GM21737 (cell line): Measurements from ENCODE around the gene PLEKHA1.

Experiments
- ATAC-seq: cut with Tn5 transposase; IDR thresholded peaks from one replicate; pipeline ENCODE4 v1.9.1; 2021; ENCODE audit warnings: mild to moderate bottlenecking, moderate library complexity; ENCODE audit not compliant: unreplicated experiment

Gene PLEKHA1

GRCh38 chr10:122475591-122476332 lies 101.3 kb downstream of the PLEKHA1 start:
- no peak for ATAC-seq

GRCh38 chr10:122476333-122476695 lies 101.8 kb downstream of the PLEKHA1 start:
- no peak for ATAC-seq

- ATAC-seq, result no peak
Measured at GRCh38 chr10:122477436-122477835, 102.9 kb downstream of the PLEKHA1 start.

- ATAC-seq, result no peak
Measured at GRCh38 chr10:122478971-122479370, 104.5 kb downstream of the PLEKHA1 start.

GRCh38 chr10:122480146-122480833 lies 105.8 kb downstream of the PLEKHA1 start:
- ATAC-seq, result no peak

DNA sequence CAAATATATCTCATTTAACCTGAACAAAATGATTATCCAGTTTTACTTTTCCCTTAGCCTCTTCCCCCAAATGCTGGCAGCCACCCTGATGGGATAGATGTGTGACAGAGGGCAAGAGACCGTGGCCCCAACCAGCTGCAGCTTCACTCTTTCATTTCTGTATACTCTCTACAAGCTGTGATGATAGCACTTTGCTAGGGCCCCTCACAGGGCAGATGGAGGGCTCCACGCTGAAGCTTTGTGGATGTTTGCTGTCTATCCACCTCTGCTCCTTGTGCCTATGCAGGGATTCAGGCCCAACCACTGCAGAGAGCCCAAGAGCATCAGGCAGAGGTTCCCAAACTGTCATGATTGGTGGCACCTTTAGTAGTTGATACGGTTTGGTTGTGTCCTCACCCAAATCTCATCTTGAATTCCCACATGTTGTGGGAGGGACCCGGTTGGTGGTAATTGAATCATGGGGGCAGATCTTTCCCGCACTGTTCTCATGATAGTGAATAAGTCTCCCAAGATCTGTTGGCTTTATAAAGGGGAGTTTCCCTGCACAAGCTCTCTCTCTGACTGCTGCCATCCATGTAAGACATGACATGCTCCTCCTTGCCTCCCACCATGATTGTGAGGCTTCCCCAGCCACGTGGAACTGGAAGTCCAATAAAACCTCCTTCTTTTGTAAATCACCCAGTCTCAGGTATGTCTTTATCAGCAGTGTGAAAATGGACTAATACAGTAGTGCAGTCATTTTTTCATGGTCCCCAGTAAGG lies 107.0 kb downstream of the PLEKHA1 start:
- ATAC-seq, result no peak
